ENCODE results near the gene ACAT2. TPM values are rescaled to one million over a fixed set of nuclear protein-coding genes. Genes with fewer than 3 reads are reported as not detected.

ACAT2 gene
- total RNA-seq, 2 donors from 2014 or later, result 7.3 to 16.2 TPM

- ATAC-seq, result no peak
- intact Hi-C loops (cut with DNase I), result no loop called here
- peak overlapping the region; percentile 53 to 82 for H3K4me3 ChIP-seq
- no peaks in the 10 kb centered on the region for H3K9me3 ChIP-seq
- WGBS, 2 donors, result 13% methylated on average over 11 to 16 of the region's 16 CpGs
- TF ChIP-seq CTCF (IDR thresholded peaks at IDR 0.05) (no peak), POLR2A (IDR thresholded peaks at IDR 0.05) (no peak)
- no peaks in the 10 kb centered on the region for H3K27me3 ChIP-seq
- H3K4me1 ChIP-seq, result peaks cover 21% of the 10 kb centered on the region
- DNase-seq, result peak in 3 of 4 donors; percentile 27 to 42 (median 39)
- H3K27ac ChIP-seq, result peak overlapping the region; percentile 97 to 99 (median 99)
- H3K36me3 ChIP-seq (replicated peaks in 1 of 2; ENCODE audit: insufficient read depth in 1 of 2, low read depth in 2 of 2), result peaks cover 0 to 3% of the 10 kb centered on the region in 2 donors
Measured at GRCh38 chr6:159762681-159763293, 942 bp downstream of the ACAT2 start.

- Histone ChIP-seq H3K4me1 (peaks cover 9% of the 10 kb centered on the region), H3K4me3 (no peak overlapping the region), H3K9me3 (no peaks in the 10 kb centered on the region), H3K36me3 (replicated peaks in 1 of 2; ENCODE audit: insufficient read depth in 1 of 2, low read depth in 2 of 2) (peaks cover 0 to 5% of the 10 kb centered on the region in 2 donors), H3K27me3 (no peaks in the 10 kb centered on the region), H3K27ac (no peak overlapping the region)
- TF ChIP-seq CTCF (IDR thresholded peaks at IDR 0.05) (no peak), POLR2A (IDR thresholded peaks at IDR 0.05) (no peak)
- DNase-seq, result no peak
- no peak for ATAC-seq
- intact Hi-C loops (cut with DNase I), result no loop called here
Measured at GRCh38 chr6:159766906-159767305, 5.1 kb downstream of the ACAT2 start.

GRCh38 chr6:159769470-159769869 is 7.6 kb downstream of the ACAT2 start:
- TF ChIP-seq POLR2A (IDR thresholded peaks at IDR 0.05) (no peak), CTCF (IDR thresholded peaks at IDR 0.05) (no peak)
- DNase-seq (no peak), ATAC-seq (no peak)
- Histone ChIP-seq H3K27ac (no peak overlapping the region), H3K36me3 (replicated peaks in 1 of 2; ENCODE audit: insufficient read depth in 1 of 2, low read depth in 2 of 2) (peaks cover 0 to 5% of the 10 kb centered on the region in 2 donors), H3K4me1 (no peaks in the 10 kb centered on the region), H3K9me3 (no peaks in the 10 kb centered on the region), H3K4me3 (no peak overlapping the region), H3K27me3 (no peaks in the 10 kb centered on the region)
- intact Hi-C loops (cut with DNase I), result no loop called here

DNA sequence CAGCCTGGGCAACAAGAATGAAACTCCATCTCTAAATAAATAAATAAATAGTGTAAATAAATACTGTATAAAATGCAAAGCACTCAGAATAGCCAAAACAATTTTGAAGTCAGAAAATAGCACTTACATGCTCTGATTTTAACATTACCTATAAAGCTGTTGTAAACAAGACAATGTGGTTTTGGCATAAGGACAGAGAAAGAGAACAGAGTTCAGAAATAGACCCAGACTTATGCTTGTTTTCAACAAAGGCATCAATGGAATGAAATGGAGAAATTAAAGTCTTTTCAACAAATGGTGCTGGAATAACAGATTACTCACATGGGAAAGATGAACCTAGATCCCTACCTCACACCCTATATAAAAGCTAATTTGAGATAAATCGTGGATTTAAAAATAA is 10.4 kb downstream of the ACAT2 start:
- TF ChIP-seq CTCF (IDR thresholded peaks at IDR 0.05), result no peak
- no peak for TF ChIP-seq POLR2A (IDR thresholded peaks at IDR 0.05)
- Histone ChIP-seq H3K36me3 (replicated peaks in 1 of 2; ENCODE audit: insufficient read depth in 1 of 2, low read depth in 2 of 2) (peaks cover 0 to 5% of the 10 kb centered on the region in 2 donors), H3K4me3 (no peak overlapping the region), H3K27me3 (no peaks in the 10 kb centered on the region), H3K27ac (no peak overlapping the region), H3K4me1 (no peaks in the 10 kb centered on the region), H3K9me3 (no peaks in the 10 kb centered on the region)
- no peak for ATAC-seq
- 0% methylated on average over 1 of the region's 1 CpG for WGBS, 2 donors
- intact Hi-C loops (cut with DNase I), result no loop called here
- no peak for DNase-seq

GRCh38 chr6:159777240-159777904 is 15.5 kb downstream of the ACAT2 start:
- ATAC-seq, result no peak
- TF ChIP-seq POLR2A (IDR thresholded peaks at IDR 0.05) (no peak), CTCF (IDR thresholded peaks at IDR 0.05) (no peak)
- DNase-seq, result no peak
- H3K27me3 ChIP-seq, result no peaks in the 10 kb centered on the region
- intact Hi-C loops (cut with DNase I), result no loop called here
- 73 to 78% methylated on average over 7 of the region's 7 CpGs for WGBS, 2 donors
- H3K4me1 ChIP-seq, result no peaks in the 10 kb centered on the region
- H3K27ac ChIP-seq, result no peak overlapping the region
- no peak overlapping the region for H3K4me3 ChIP-seq
- H3K36me3 ChIP-seq (replicated peaks in 1 of 2; ENCODE audit: insufficient read depth in 1 of 2, low read depth in 2 of 2), result peaks cover 0 to 31% of the 10 kb centered on the region in 2 donors
- no peaks in the 10 kb centered on the region for H3K9me3 ChIP-seq

Measured in body of pancreas (tissue), 4 donors.